ENCODE data around the gene DCAF5.

- TF ChIP-seq CTCF (IDR thresholded peaks at IDR 0.05) (no peak), POLR2A (IDR thresholded peaks at IDR 0.05) (no peak)
Observed at GRCh38 chr14:69014829-69015259, 138.1 kb downstream of the DCAF5 start.
